Right kidney (tissue), 9 donors: ENCODE measurements around the gene GPR152.

Experiments used
- DNase-seq: peaks from one replicate; pipeline ENCODE4 v3.0.0-alpha.2; 2016
- long read RNA-seq, 8 donors: transcript quantifications; one replicate each; lab custom pipeline, GENCODE V29; 2026

Gene GPR152, protein sequence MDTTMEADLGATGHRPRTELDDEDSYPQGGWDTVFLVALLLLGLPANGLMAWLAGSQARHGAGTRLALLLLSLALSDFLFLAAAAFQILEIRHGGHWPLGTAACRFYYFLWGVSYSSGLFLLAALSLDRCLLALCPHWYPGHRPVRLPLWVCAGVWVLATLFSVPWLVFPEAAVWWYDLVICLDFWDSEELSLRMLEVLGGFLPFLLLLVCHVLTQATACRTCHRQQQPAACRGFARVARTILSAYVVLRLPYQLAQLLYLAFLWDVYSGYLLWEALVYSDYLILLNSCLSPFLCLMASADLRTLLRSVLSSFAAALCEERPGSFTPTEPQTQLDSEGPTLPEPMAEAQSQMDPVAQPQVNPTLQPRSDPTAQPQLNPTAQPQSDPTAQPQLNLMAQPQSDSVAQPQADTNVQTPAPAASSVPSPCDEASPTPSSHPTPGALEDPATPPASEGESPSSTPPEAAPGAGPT
- long read RNA-seq, donor 1 = 0 reads
- long read RNA-seq, donor 2 = 0 reads
- long read RNA-seq, donor 3 = 0 reads
- long read RNA-seq, donor 4 = 0 reads
- long read RNA-seq, donor 5 = 0 reads
- long read RNA-seq, donor 6 = 0 reads
- long read RNA-seq, donor 7, partial matches to known transcripts = 0 of 1 reads
- long read RNA-seq, donor 7, other reads (novel, unspliced or antisense) = 0 of 1 reads
- long read RNA-seq, donor 8 = 0 reads

DNA sequence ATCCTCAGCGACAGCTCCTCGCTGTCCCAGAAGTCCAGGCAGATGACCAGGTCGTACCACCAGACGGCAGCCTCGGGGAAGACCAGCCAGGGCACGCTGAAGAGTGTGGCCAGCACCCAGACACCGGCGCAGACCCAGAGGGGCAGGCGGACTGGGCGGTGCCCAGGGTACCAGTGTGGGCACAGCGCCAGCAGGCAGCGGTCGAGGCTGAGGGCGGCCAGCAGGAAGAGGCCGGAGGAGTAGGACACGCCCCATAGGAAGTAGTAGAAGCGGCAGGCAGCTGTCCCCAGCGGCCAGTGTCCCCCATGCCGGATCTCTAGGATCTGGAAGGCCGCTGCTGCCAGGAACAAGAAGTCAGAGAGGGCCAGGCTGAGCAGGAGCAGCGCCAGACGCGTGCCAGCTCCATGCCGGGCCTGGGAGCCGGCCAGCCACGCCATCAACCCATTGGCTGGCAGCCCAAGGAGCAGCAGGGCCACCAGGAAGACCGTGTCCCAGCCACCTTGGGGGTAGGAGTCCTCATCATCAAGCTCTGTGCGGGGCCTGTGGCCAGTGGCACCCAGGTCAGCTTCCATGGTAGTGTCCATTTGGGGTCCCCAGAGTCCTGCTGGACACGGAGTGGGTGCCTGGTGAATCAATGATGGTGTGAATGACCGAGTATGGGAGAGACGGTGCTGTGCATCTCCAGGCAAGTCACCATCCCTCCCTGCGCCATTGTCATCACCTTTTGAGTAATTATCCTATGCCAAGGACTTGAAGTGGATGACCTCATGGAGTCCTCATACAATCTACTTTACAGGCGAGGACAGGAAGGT is at the start of gene GPR152:
Gene GPR152 (minus strand): TSS at position 589 of the 812 bp plus-strand sequence. CDS start 5 bp downstream, at position 584.
- no peak for DNase-seq

- DNase-seq = no peak
Measured at GRCh38 chr11:67501854-67502253, 49.3 kb upstream of the GPR152 start.

- DNase-seq = no peak
Measured at GRCh38 chr11:67500831-67501715, 48.5 kb upstream of the GPR152 start.

DNA sequence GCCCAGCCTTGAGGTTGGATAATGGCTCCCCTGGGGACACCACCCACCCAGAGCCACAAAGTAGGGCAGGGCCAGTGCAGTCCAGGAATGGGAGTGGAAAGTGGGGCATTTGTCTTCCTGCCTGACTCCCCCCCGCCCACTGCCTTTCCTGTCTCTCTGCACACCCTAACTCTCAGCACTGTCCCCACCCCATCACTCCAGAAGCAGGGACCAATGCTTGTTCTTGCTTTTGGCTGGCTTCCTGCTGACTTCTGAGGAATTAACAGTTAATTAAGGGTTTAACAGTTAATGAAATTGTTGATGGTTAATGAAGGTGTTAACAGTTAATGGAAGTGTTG is 47.9 kb upstream of the GPR152 start:
- no peak for DNase-seq

GRCh38 chr11:67499808-67500483 is 47.4 kb upstream of the GPR152 start:
- no peak for DNase-seq

DNA sequence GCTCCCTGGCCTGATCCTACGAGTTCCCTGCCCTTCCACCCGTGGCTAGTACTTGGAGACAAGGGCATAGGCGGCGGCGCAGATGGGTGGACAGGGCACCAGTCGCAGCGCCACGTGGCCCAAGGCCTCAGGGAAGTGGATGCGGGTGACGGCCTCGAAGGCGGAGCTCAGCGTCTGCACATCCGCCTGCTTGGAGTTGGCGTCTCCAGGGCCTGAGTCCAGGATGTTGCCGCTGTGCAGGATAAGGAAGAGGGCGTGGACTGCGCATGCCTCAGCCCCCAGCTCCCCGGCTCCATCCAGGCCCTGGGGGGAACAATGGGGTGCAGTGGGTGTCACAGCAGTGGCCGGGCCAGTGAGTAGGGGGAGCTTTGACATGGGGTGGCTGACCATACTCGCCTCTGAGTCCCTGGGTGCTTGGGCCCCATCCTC is 46.0 kb upstream of the GPR152 start:
- DNase-seq = no peak

DNA sequence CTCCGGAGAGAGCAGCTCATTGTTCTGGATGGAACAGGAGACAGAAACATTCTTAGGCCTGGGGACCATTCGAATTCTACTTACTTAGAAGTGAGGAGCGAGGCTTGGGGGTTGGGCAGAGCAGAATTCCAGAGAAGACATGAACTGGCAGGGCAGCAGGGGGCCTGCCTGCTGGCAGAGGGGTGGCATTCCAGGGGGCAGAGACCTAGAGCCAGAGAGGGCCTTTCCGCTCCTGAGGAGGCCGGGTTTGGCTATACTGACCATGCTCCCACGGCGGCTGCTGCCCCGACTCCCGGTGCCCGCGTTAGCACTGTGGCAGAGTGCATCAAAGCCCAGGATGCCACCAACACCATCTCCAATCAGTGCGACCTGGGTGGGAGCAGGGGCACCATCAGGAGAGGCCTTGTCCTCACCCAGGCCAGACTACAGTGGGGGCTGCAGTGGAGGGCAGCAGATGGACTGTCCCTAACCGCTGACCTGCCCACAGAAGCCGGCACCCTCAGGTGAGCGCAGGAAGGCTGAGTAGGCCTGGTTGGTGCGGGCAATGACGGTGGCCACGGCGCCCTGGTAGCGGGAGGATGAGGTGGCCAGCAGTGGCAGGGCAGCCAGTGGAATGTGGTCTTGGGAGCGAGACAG is 45.2 kb upstream of the GPR152 start:
- DNase-seq = no peak

GRCh38 chr11:67496113-67496512 is 43.6 kb upstream of the GPR152 start:
- no peak for DNase-seq

- DNase-seq = no peak
Measured at GRCh38 chr11:67495234-67496005, 42.9 kb upstream of the GPR152 start.

DNA sequence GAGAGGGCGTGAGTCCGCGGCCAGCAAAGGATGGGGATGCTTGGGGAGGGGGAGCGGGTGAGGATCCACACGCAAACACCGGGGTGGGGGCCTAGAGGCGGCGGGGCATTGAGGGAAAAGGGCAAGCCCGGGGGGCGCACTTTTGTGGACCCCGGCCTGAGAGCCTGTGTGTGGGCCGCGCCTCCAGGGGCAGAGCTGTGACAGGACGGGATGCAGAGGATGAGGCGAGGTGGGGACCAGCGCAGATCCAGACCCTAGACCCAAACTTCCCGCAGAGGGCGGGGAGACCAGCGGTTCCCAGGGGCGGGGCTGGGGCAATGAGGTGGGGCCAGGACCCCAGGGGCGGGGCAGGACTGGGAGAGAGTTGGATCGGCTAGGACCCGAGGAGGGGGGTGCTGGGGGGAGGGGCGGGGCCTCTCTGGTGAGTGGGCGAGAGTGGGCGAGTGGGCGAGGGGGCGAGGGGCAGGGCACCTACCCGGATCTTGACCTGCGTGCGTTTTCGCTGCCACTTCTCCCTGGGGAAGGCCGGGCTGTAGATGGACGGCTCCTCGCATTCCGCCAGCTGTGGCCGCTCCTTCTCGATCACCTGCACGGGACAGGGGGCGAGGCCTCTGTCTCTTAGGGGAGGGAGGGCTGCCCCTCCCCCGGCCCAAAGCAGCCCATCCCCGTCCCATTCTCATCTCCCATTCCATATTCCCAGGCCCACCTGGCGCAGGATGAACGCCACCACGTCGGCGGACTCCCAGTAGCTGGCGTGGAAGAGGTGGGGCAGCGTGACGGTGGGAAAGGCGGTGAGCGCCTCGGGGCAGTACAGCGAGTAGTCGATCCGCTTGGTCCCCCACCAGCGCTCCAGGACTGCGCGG is 42.1 kb upstream of the GPR152 start:
- no peak for DNase-seq

DNA sequence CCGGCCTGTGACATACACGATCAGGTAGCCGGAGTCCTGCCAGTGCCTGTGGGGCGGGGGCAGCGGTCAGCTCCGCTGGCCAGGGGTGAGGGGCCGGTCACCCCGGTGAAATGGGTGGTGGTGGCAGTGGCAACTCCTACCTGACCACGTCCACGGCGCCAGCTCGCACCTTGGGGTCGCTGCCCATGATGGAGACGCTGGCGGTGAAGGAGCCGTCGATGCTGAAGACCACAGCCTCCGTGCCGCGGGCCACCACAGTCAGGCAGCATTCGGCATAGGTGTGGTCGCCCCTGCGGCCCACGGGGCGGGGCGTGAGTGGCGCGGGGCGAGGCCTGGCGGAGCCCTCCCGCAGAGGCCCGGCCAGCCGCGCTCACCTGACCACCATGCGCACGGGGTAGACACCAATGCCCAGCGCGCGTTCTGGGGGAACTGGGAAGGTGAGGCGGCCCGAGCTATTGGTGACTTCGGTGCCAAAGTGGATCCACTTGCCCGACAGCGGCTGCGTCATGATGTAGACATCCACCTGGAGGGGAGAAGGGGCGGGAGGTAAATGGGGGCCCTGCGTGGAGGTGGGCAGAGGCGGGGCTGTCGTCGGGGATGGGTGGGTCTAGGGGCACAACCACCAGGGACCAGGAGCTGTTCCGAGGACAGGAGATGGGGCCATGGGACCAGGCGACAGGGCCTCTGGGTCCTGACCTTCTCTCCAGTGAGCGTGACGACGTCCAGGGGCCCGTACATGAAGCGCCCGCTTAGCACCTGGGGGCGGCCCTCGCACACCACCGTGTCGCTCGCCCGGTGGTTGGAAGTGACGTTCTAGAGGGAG is 41.2 kb upstream of the GPR152 start:
- DNase-seq = no peak

DNA sequence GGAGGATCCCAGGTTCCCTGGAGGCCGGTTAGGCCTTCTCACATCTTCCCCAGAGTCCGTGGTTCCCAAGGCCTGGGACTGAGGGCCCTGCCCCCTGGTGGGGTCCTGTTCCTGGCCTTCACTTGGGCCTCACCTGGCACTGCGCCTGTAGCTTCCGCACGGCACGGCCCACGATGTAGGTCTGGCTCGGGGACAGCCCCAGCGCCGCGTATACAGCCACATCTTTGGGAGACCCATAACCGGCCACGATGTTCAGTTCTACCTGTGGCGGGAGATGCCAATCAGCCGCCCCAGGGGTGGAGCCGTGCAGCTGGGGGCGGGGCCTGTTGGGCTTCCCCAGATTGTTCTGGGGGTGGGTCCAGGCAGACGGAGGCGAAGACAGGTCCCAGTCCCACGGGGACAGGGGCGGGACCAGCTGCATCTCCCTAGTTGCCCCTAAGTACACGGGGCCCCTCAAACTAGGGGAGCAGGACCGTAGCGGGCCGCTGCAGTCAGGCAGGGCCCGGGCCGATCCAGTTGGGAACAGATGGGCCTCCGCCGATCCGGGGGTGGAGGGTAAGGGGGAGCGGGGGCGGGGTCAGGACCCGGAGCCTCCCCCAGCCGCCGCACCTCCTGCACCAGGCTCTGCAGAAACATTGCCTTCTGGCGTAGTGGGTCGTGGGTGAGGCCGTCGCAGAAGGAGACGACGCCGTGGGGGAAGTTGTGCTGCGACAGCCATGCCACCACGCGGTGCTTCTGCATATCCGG is 40.4 kb upstream of the GPR152 start:
- DNase-seq = no peak

- no peak for DNase-seq
Measured at GRCh38 chr11:67492069-67492727, 39.7 kb upstream of the GPR152 start.

- no peak for DNase-seq
Measured at GRCh38 chr11:67491276-67492068, 38.9 kb upstream of the GPR152 start.

GRCh38 chr11:67490727-67491065 is 38.2 kb upstream of the GPR152 start:
- DNase-seq = no peak
